B cell (primary cell): ENCODE data around the gene SYCP2. TPM values are rescaled to one million over a fixed set of nuclear protein-coding genes. Genes with fewer than 3 reads are reported as not detected.

ENCODE experiments used
- ATAC-seq: fragments of 200-7000 bp; cut with Tn5 transposase; one replicate; pipeline ENCODE4 v1.10.0; 2021; ENCODE audit warnings: low read depth, mild to moderate bottlenecking, moderate number of reproducible peaks, moderate library complexity
- CTCF ChIA-PET: fragments of 350-600 bp; sonication (Branson Sonifier 250); formaldehyde crosslinking; loops from one replicate; lab custom pipeline; 2021; ENCODE audit warnings: antibody characterized with exemption, inconsistent platforms; lab: Charles Lee
- POLR2A ChIA-PET: fragments of 350-600 bp; sonication (Branson Sonifier 250); formaldehyde crosslinking; loops from one replicate; lab custom pipeline; 2021; ENCODE audit warnings: antibody characterized with exemption; lab: Charles Lee
- DNase-seq: peaks from one replicate; pipeline ENCODE4 v3.0.0; 2013
- H2AFZ ChIP-seq: 2 replicates; pipeline ENCODE4 v1.6.1; 2012; ENCODE audit warnings: mild to moderate bottlenecking, low read depth, low read length; ENCODE audit not compliant: insufficient read depth, poor library complexity, severe bottlenecking
- H3K27ac ChIP-seq, 2 donors: 1 replicate in 1 of 2; 2 replicates in 1 of 2; pipeline ENCODE4 v1.5.1; 2012 to 2013; ENCODE audit warnings: low read length in 2 of 2, mild to moderate bottlenecking in 2 of 2, moderate library complexity in 1 of 2
- H3K27me3 ChIP-seq, 4 experiments: fragments of 200-600 bp in 1 of 4; sonication (generic) in 1 of 4; replicated peaks in 1 of 4; 1 replicate in 2 of 4; 2 replicates in 2 of 4; pipeline versions ENCODE4 v1.6.1 to v1.7.0; 2013 to 2016; ENCODE audit warnings: low read length in 3 of 4, mild to moderate bottlenecking in 2 of 4, mixed read lengths in 1 of 4, moderate library complexity in 1 of 4; ENCODE audit not compliant: insufficient read depth in 4 of 4, control insufficient read depth in 3 of 4; ENCODE audit errors: control extremely low read depth in 1 of 4
- H3K36me3 ChIP-seq, 2 experiments: replicated peaks in 1 of 2; 1 replicate in 1 of 2; 2 replicates in 1 of 2; pipeline versions ENCODE4 v1.6.1 to v1.7.1; 2013; ENCODE audit warnings: low read length in 1 of 2; ENCODE audit not compliant: insufficient read depth in 2 of 2, control insufficient read depth in 1 of 2; ENCODE audit errors: control extremely low read depth in 1 of 2, extremely low read depth in 1 of 2
- H3K4me1 ChIP-seq, 2 donors: fragments of 200-600 bp in 1 of 2; sonication (generic) in 1 of 2; 1 replicate in 1 of 2; 2 replicates in 1 of 2; pipeline versions ENCODE4 v1.5.1 to v1.6.1; 2013 to 2017; ENCODE audit warnings: low read length in 2 of 2; ENCODE audit not compliant: control insufficient read depth in 2 of 2, insufficient read depth in 2 of 2
- H3K4me2 ChIP-seq: replicated peaks from 2 replicates; pipeline ENCODE3; 2012; ENCODE audit warnings: mild to moderate bottlenecking, low read depth, low read length; ENCODE audit not compliant: poor library complexity, severe bottlenecking
- H3K4me3 ChIP-seq, 5 experiments: fragments of 200-600 bp in 1 of 5; sonication (generic) in 1 of 5; 1 replicate in 3 of 5; 2 replicates in 2 of 5; pipeline versions ENCODE4 v1.5.1 to v1.7.0; 2011 to 2016; ENCODE audit warnings: low read length in 4 of 5, mild to moderate bottlenecking in 4 of 5, low read depth in 2 of 5, control low read depth in 1 of 5, moderate library complexity in 1 of 5; ENCODE audit not compliant: insufficient read depth in 1 of 5; ENCODE audit errors: control extremely low read depth in 1 of 5, extremely low read depth in 1 of 5
- H3K79me2 ChIP-seq: fragments of 200-600 bp; sonication (generic); one replicate; pipeline ENCODE4 v1.6.0; 2016; ENCODE audit warnings: low read length; ENCODE audit not compliant: control insufficient read depth, insufficient read depth
- H3K9ac ChIP-seq: fragments of 200-600 bp; sonication (generic); 2 replicates; pipeline ENCODE4 v1.6.1; 2017; ENCODE audit warnings: mild to moderate bottlenecking, low read length, moderate library complexity
- H3K9me3 ChIP-seq, 3 donors: one replicate each; pipeline versions ENCODE4 v1.6.1 to v1.7.1; 2013; ENCODE audit warnings: low read length in 2 of 3; ENCODE audit not compliant: control insufficient read depth in 2 of 3, insufficient read depth in 1 of 3; ENCODE audit errors: control extremely low read depth in 1 of 3
- H4K20me1 ChIP-seq: 2 replicates; pipeline ENCODE4 v1.6.0; 2012; ENCODE audit warnings: mild to moderate bottlenecking, low read length; ENCODE audit not compliant: insufficient read depth, control insufficient read depth, poor library complexity, severe bottlenecking
- H3K27ac Mint-ChIP-seq: one replicate; pipeline ENCODE4 v1.8.0; 2021; ENCODE audit warnings: mixed read lengths
- H3K27me3 Mint-ChIP-seq: one replicate; pipeline ENCODE4 v1.8.0; 2021; ENCODE audit warnings: mixed read lengths
- H3K4me1 Mint-ChIP-seq: one replicate; pipeline ENCODE4 v1.8.0; 2021; ENCODE audit warnings: mixed read lengths
- H3K4me3 Mint-ChIP-seq: one replicate; pipeline ENCODE4 v1.8.0; 2021; ENCODE audit warnings: mixed read lengths
- H3K9me3 Mint-ChIP-seq: one replicate; pipeline ENCODE4 v1.8.0; 2022; ENCODE audit warnings: mixed read lengths; ENCODE audit not compliant: insufficient read depth
- CTCF ChIP-seq: fragments of 200-600 bp; IDR thresholded peaks from one replicate; pipeline ENCODE4 v1.8.0; 2022; ENCODE audit warnings: antibody characterized with exemption, mild to moderate bottlenecking
- EZH2 ChIP-seq: IDR thresholded peaks from 2 replicates; pipeline ENCODE4 v1.6.1; 2012; ENCODE audit warnings: borderline replicate concordance, low read depth, mild to moderate bottlenecking, moderate library complexity, low read length; ENCODE audit not compliant: insufficient read depth, poor library complexity, severe bottlenecking
- WGBS: methylation state at CpG from one replicate; pipeline ENCODE4 v1.1.5; 2013; ENCODE audit warnings: missing lambda C conversion rate; ENCODE audit not compliant: insufficient coverage; 5-methylcytosine and 5-hydroxymethylcytosine counted together
- intact Hi-C: fragments of 100-400 bp; cut with micrococcal nuclease; formaldehyde crosslinking; loops from one replicate; pipeline ENCODE4 v1.10.0; 2022
- polyA plus RNA-seq: library from polyadenylated mRNA; depleted of rRNA; stranded (reverse); fragments of >200 nt; gene quantifications from 2 replicates; pipeline ENCODE4 v1.2.3, GENCODE V29; 2012
- total RNA-seq, 2 donors: library from RNA; stranded (reverse); fragments of 120-200 nt in 1 of 2; gene quantifications; 1 replicate in 1 of 2; 2 replicates in 1 of 2; pipeline versions ENCODE4 v1.2.3 to v1.2.4, GENCODE V29; 2013 to 2022

Gene SYCP2
- total and polyA plus RNA-seq, 2 donors (not counting 1 experiment from before 2014, with no cell fraction given): 0.98 to 4.5 TPM

- ChIA-PET POLR2A (no interaction called here), CTCF (no interaction called here)
- no peaks in the 10 kb centered on the region for H3K79me2 ChIP-seq
- H3K27me3 ChIP-seq: no peaks in the 10 kb centered on the region
- H3K4me1 Mint-ChIP-seq: no peaks in the 10 kb centered on the region
- H3K9ac ChIP-seq: no peak overlapping the region
- peaks cover 0 to 7% (median 0%) of the 10 kb centered on the region in 3 donors for H3K9me3 ChIP-seq
- H3K9me3 Mint-ChIP-seq: no peaks in the 10 kb centered on the region
- ATAC-seq (no peak), DNase-seq (no peak)
- no peak for TF ChIP-seq CTCF
- no peak for TF ChIP-seq EZH2
- no peak overlapping the region for H2AFZ ChIP-seq
- H3K27ac Mint-ChIP-seq: no peak overlapping the region
- no peak overlapping the region for H3K4me3 ChIP-seq
- H3K4me2 ChIP-seq: no peak overlapping the region
- no peaks in the 10 kb centered on the region for H4K20me1 ChIP-seq
- H3K36me3 ChIP-seq: no peaks in the 10 kb centered on the region
- WGBS: 88% methylated on average over 15 of the region's 19 CpGs
- intact Hi-C loops: no loop called here
- peaks cover 21% of the 10 kb centered on the region for H3K27me3 Mint-ChIP-seq
- H3K4me3 Mint-ChIP-seq: no peak overlapping the region
- no peaks in the 10 kb centered on the region for H3K4me1 ChIP-seq
- no peak overlapping the region for H3K27ac ChIP-seq
These were observed 104.2 kb downstream of the SYCP2 start for GRCh38 chr20:59829054-59829785.
